Measurements from ENCODE around the gene GIPC1.

DNA sequence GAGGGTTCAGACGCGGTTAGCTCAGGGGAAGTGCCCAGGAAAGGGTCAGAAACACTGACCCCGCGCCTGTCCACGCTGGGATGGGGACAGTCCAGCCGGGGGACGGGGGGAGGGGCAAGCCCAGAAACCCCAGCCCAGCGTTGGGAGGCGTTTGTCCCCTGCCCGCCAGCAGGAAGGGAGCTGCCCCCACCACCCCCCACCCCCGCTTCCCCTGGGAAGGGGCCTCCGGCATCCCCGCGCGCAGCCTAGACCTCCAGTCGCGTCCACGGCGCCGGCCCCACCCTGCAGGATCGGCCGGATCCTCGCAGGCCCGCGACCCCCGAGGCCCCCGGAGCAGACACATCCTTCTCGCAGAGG, 277 bp downstream of the GIPC1 start:
- TF ChIP-seq, protein P1, sequence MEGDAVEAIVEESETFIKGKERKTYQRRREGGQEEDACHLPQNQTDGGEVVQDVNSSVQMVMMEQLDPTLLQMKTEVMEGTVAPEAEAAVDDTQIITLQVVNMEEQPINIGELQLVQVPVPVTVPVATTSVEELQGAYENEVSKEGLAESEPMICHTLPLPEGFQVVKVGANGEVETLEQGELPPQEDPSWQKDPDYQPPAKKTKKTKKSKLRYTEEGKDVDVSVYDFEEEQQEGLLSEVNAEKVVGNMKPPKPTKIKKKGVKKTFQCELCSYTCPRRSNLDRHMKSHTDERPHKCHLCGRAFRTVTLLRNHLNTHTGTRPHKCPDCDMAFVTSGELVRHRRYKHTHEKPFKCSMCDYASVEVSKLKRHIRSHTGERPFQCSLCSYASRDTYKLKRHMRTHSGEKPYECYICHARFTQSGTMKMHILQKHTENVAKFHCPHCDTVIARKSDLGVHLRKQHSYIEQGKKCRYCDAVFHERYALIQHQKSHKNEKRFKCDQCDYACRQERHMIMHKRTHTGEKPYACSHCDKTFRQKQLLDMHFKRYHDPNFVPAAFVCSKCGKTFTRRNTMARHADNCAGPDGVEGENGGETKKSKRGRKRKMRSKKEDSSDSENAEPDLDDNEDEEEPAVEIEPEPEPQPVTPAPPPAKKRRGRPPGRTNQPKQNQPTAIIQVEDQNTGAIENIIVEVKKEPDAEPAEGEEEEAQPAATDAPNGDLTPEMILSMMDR (IDR thresholded peaks at IDR 0.05) = no peak
- TF ChIP-seq POLR2A (IDR thresholded peaks at IDR 0.05) = no peak
